GM10248 (cell line): Measurements from ENCODE around the gene HTR1E.

ENCODE experiments used
- CTCF ChIA-PET: fragments of 300-600 bp; sonication (Branson Sonifier 250); formaldehyde crosslinking; extraction: SDS; loops from one replicate; lab custom pipeline; 2021; ENCODE audit warnings: antibody characterized with exemption; lab: Yijun Ruan, JAX
- POLR2A ChIA-PET: fragments of 350-650 bp; sonication (Branson Sonifier 250); formaldehyde crosslinking; extraction: SDS; loops from one replicate; lab custom pipeline; 2020; ENCODE audit warnings: antibody characterized with exemption; lab: Yijun Ruan, JAX
- DNase-seq: peaks from one replicate; pipeline ENCODE4 v3.0.0; 2012; ENCODE audit errors: extremely low spot score
- CTCF ChIP-seq: IDR thresholded peaks from 2 replicates; pipeline ENCODE4 v1.5.1; 2012; ENCODE audit warnings: mild to moderate bottlenecking, low read depth; ENCODE audit errors: extremely low read depth, missing control alignments, control extremely low read depth

Gene HTR1E

GRCh38 chr6:86936834-86937218 lies 502 bp upstream of the HTR1E start:
- TF ChIP-seq CTCF = no peak
- ChIA-PET POLR2A (no interaction called here), CTCF (interaction anchor here (0.8 to 2.6 kb wide), 5 partner anchors 15 to 1014 kb away, joined by 3 to 16 read pairs (median 5); no protein-coding TSS in a partner anchor)
- DNase-seq = no peak

DNA sequence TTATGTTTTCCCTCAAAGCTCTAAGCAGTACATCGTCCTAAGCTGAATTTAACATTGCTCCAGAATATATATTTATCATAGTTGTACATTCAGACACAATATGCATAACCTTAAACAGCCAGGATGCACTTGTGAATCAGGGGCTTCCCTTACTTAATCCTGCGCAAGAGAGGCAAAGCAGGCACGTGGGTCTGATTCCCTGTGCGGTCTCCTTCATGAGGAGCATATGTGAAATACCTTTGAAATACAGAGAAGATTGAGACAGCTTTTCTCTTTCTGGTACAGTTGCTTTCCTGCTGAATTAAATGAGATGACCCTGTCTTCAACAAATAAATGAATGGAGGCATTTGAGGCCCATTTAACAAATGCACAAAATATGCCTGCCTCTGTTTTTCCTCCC lies 1.5 kb downstream of the HTR1E start:
- ChIA-PET POLR2A (no interaction called here), CTCF (interaction anchor here (1.0 to 1.5 kb wide), 2 partner anchors 9 to 23 kb away, joined by 3 to 4 read pairs; no protein-coding TSS in a partner anchor)
- TF ChIP-seq CTCF = no peak
- DNase-seq = no peak

DNA sequence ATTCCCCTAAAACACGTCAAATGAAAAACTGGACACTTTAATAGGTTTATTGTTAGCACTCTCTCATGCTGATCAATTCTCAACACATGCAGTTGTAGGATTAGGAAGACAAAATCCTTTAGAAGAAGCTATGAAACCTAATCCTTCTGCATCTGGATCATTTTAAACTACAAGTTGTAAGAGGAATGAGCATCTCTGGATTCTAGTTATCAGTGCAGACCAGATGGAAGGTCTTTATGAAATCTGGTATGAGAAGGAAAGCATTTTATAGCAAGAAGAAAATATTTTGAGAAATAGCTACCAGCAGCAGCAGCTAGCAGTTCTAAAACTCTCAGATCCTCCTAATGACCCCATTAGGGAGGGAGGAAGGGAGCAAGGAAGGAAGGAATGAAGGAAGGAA lies 4.1 kb downstream of the HTR1E start:
- ChIA-PET POLR2A (no interaction called here), CTCF (interaction anchor here (0.8 kb wide), 1 partner anchor 20 kb away, joined by 3 read pairs; no protein-coding TSS in a partner anchor)
- DNase-seq = no peak
- TF ChIP-seq CTCF = no peak

DNA sequence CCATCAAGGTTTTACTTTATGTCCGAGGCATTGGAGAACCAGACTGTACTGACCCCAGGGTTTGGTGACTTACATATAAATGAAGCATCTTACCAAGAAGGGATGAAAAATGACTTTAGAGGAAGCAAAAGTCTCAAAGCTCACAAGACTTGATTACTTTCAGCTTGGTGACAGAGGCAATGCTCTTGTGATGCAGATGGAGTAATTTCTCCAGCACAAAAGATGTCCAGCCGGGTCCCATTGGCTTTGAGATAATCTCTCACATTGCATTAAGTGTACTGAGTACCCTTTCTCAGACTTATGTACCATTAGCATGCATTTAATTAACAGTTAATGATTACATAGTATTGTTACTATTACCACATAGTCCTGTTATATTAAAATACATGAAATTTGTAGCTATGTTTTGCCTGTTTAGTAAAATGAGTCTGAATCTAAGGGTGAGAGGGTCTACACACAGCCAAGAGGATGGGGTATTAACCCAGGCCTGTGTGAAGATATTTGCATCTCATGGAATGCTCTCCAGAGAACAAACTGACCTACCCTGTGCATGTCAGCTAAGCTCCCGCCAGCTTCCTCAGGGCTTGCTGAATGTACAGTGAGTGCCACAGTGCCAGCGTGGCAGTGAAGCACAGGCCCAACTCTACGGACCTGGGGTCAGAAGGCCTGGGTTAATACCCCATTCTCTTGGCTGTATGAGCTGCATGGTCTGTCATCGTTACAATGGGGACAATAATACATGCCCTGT lies 5.6 kb downstream of the HTR1E start:
- no peak for TF ChIP-seq CTCF
- ChIA-PET POLR2A (no interaction called here), CTCF (interaction anchor here (0.9 to 3.1 kb wide), 4 partner anchors 9 to 14 kb away, joined by 3 to 13 read pairs (median 3); no protein-coding TSS in a partner anchor)
- DNase-seq = no peak

DNA sequence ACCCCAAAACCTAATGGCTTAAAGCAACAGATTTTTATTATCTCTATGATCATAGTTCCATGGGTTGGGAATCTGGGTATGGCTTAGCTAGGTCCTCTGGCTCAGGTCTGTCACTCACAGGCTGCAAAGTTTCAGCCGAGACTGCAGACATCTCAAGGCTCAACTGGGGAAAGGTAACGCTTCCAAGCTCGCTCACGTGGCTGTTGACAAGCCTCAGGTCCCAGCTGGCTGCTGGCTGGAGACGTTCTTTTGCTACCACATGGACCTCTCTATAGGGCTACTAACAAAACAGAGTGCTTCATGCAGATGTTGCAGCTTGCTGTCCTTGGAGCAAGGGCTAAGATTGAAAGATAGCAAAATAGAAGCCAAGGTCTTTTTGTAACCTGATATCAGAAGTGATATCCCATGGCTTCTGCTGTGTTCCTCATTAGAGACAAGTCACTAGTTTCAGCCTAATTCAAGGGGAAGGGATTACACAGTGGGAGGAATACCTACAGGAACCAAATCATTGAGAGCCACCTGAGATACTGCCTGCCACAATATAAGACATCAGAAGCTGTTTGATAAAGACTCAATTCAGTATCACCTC lies 6.6 kb downstream of the HTR1E start:
- no peak for TF ChIP-seq CTCF
- DNase-seq = no peak
- CTCF ChIA-PET = interaction anchor here (1.2 to 3.1 kb wide), 2 partner anchors 9 to 10 kb away, joined by 3 to 13 read pairs; no protein-coding TSS in a partner anchor

DNA sequence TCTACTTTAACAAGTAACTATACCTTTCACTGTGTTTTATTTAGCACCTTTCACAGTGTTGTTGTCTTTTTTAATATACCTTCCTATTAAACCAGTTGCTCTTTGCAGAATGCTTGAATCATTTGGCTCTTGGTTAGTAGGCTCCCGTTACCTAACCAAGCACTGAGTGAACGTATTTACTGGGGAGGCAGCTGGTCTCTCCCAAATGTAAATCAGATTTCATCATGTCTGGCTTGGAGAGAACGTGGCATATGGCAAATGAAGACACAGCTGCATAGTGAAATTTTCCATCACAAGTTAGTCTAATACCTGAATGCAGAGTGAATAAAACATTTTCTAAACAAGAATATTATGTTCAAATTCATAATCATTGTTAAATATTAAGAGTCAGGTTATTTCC lies 12.4 kb downstream of the HTR1E start:
- ChIA-PET CTCF (interaction anchor here (1.0 kb wide), 1 partner anchor 17 kb away, joined by 3 read pairs; no protein-coding TSS in a partner anchor), POLR2A (no interaction called here)
- DNase-seq = no peak
- no peak for TF ChIP-seq CTCF

More for the DNA sequence above, 6.6 kb downstream of the HTR1E start:
- POLR2A ChIA-PET = no interaction called here
